SK-N-SH (cell line): ENCODE measurements around the gene LRFN4. TPM values are rescaled to one million over a fixed set of nuclear protein-coding genes. Genes with fewer than 3 reads are reported as not detected.

ENCODE experiments used
- CTCF ChIA-PET: fragments of 300-600, 350-600 bp; formaldehyde crosslinking; extraction: SDS; loops from one replicate; lab custom pipeline; 2021; lab: Yijun Ruan, JAX
- POLR2A ChIA-PET: fragments of 350-600 bp; sonication (Branson Sonifier 250); formaldehyde crosslinking; extraction: SDS; loops from one replicate; lab custom pipeline; 2020; ENCODE audit warnings: antibody characterized with exemption, inconsistent platforms; lab: Yijun Ruan, JAX
- DNase-seq: peaks from one replicate; pipeline ENCODE4 v3.0.0; 2012
- H2AFZ ChIP-seq: fragments of 200-600 bp; sonication (generic); 2 replicates; pipeline ENCODE4 v1.8.1; 2016; ENCODE audit warnings: antibody characterized with exemption, mild to moderate bottlenecking, low read depth
- H3F3A ChIP-seq: fragments of 200-600 bp; sonication (generic); replicated peaks from 2 replicates; pipeline ENCODE3; 2016; ENCODE audit warnings: antibody characterized with exemption, mild to moderate bottlenecking; ENCODE audit not compliant: insufficient read depth
- H3K27ac ChIP-seq, 2 experiments: fragments of 200-500 bp in 1 of 2; fragments of 200-600 bp in 1 of 2; sonication (Bioruptor generic) in 1 of 2; sonication (generic), shearing (Covaris generic) in 1 of 2; 2 replicates each; pipeline versions ENCODE4 v1.5.1 to v1.6.1; 2014 to 2016; ENCODE audit warnings: low read depth in 2 of 2, inconsistent platforms in 1 of 2, low read length in 1 of 2, mild to moderate bottlenecking in 1 of 2, mixed read lengths in 1 of 2
- H3K27me3 ChIP-seq: fragments of 200-600 bp; sonication (generic), shearing (Covaris generic); 2 replicates; pipeline ENCODE4 v1.6.1; 2016; ENCODE audit warnings: mixed run types; ENCODE audit not compliant: insufficient read depth
- H3K36me3 ChIP-seq, 2 experiments: fragments of 200-500 bp in 1 of 2; fragments of 200-600 bp in 1 of 2; sonication (Bioruptor generic) in 1 of 2; sonication (generic) in 1 of 2; replicated peaks in 1 of 2; 2 replicates each; pipeline versions ENCODE3 to v1.5.1; 2014 to 2016; ENCODE audit warnings: low read length in 1 of 2, mild to moderate bottlenecking in 1 of 2; ENCODE audit not compliant: insufficient read depth in 2 of 2, control insufficient read depth in 1 of 2
- H3K4me1 ChIP-seq, 2 experiments: fragments of 200-500 bp in 1 of 2; fragments of 200-600 bp in 1 of 2; sonication (Bioruptor generic) in 1 of 2; sonication (generic), shearing (Covaris generic) in 1 of 2; 2 replicates each; pipeline versions ENCODE4 v1.5.1 to v1.6.1; 2014 to 2016; ENCODE audit warnings: low read depth in 1 of 2, low read length in 1 of 2, mixed run types in 1 of 2; ENCODE audit not compliant: insufficient read depth in 2 of 2, control insufficient read depth in 1 of 2
- H3K4me2 ChIP-seq: fragments of 200-600 bp; sonication (generic), shearing (Covaris generic); 2 replicates; pipeline ENCODE4 v1.6.1; 2017; ENCODE audit warnings: mixed run types
- H3K4me3 ChIP-seq, 2 experiments: fragments of 200-500 bp in 1 of 2; fragments of 200-600 bp in 1 of 2; sonication (Bioruptor generic) in 1 of 2; sonication (generic), shearing (Covaris generic) in 1 of 2; 2 replicates each; pipeline versions ENCODE4 v1.5.1 to v1.8.1; 2014 to 2016; ENCODE audit warnings: low read depth in 2 of 2, inconsistent platforms in 1 of 2, low read length in 1 of 2, mild to moderate bottlenecking in 1 of 2, mixed read lengths in 1 of 2, moderate library complexity in 1 of 2
- H3K79me2 ChIP-seq: fragments of 200-600 bp; sonication (generic); 2 replicates; pipeline ENCODE4 v1.8.1; 2017; ENCODE audit warnings: mild to moderate bottlenecking; ENCODE audit not compliant: insufficient read depth
- H3K9ac ChIP-seq: fragments of 200-600 bp; sonication (generic); 2 replicates; pipeline ENCODE4 v1.6.1; 2017; ENCODE audit warnings: mixed run types
- H3K9me2 ChIP-seq: fragments of 200-600 bp; sonication (generic); 2 replicates; pipeline ENCODE4 v1.6.1; 2017; ENCODE audit warnings: mixed run types
- H3K9me3 ChIP-seq: fragments of 200-600 bp; sonication (generic); 2 replicates; pipeline ENCODE4 v1.6.1; 2017; ENCODE audit warnings: mixed run types, mild to moderate bottlenecking, moderate library complexity
- H4K20me1 ChIP-seq: fragments of 200-600 bp; sonication (generic); 2 replicates; pipeline ENCODE4 v1.6.1; 2017; ENCODE audit warnings: mild to moderate bottlenecking, mixed run types; ENCODE audit not compliant: insufficient read depth
- CHD2 ChIP-seq: fragments of 150-350 bp; IDR thresholded peaks from 2 replicates; pipeline ENCODE4 v1.6.1; 2018; ENCODE audit warnings: low read length; ENCODE audit not compliant: partially characterized antibody
- FOXM1 ChIP-seq: IDR thresholded peaks from 2 replicates; pipeline ENCODE4 v1.4.0; 2012; ENCODE audit warnings: low read depth, mild to moderate bottlenecking
- GATA2 ChIP-seq: sonication (generic); formaldehyde crosslinking; IDR thresholded peaks from 2 replicates; pipeline ENCODE4 v1.5.0; 2020; ENCODE audit warnings: mild to moderate bottlenecking, missing genetic modification reagents
- YY1 ChIP-seq: IDR thresholded peaks from 2 replicates; pipeline ENCODE4 v1.4.0; 2012; ENCODE audit warnings: low read depth, mild to moderate bottlenecking
- WGBS: methylation state at CpG from one replicate; pipeline ENCODE4 v1.1.6; 2017; ENCODE audit warnings: low lambda C conversion rate; 5-methylcytosine and 5-hydroxymethylcytosine counted together
- polyA plus RNA-seq, 3 experiments: library from polyadenylated mRNA; depleted of rRNA; stranded (reverse); fragments of >200 nt; gene quantifications; 2 replicates each; pipeline ENCODE4 v1.2.3, GENCODE V29; 2012
- TF ChIP-seq, protein P1 (sequence below): IDR thresholded peaks from 2 replicates; pipeline ENCODE4 v1.4.0; 2012; ENCODE audit warnings: low read depth, borderline replicate concordance
- TF ChIP-seq, protein P2 (sequence below): fragments of 150-350 bp; IDR thresholded peaks from 2 replicates; pipeline ENCODE4 v1.6.1; 2017; ENCODE audit warnings: antibody characterized with exemption, low read length, low read depth, borderline replicate concordance
- TF ChIP-seq, protein P3 (sequence below): IDR thresholded peaks from 2 replicates; pipeline ENCODE4 v1.6.1; 2012; ENCODE audit warnings: mild to moderate bottlenecking, low read depth, low read length, moderate library complexity

LRFN4 gene
- polyA plus RNA-seq, 1 of the 3 experiments (the other 2 are of a cell fraction): 15.9 TPM

DNA sequence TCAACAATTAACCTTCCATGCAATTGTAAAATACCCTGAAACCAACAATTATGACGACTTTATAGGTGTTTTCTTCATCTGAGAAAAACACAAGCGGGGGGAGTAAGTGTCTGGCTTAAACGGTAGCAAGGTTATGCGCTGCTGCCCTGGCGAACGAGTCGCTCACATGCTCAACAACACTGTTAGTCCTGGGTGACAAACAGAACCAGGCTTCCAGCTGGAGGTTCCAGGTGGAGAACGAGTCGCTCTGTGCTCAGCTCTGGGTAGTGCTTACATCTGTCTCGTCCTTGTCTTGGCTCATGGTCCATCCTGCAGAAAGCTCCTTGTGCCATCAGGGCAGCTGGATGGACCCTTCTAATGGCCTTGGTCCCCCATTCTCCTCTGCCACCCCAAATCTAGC lies 53.2 kb downstream of the LRFN4 start:
- whole genome bisulfite sequencing: 85% methylated on average over 8 of the region's 10 CpGs

More for the DNA sequence above, 53.2 kb downstream of the LRFN4 start:
- H3K4me2 ChIP-seq: no peak overlapping the region
- H3K9me2 ChIP-seq: no peaks in the 10 kb centered on the region
- H4K20me1 ChIP-seq: no peaks in the 10 kb centered on the region
- CTCF ChIA-PET: no interaction called here
- H3K27me3 ChIP-seq: no peaks in the 10 kb centered on the region
- no peaks in the 10 kb centered on the region for H3K9me3 ChIP-seq
- H3K79me2 ChIP-seq: no peaks in the 10 kb centered on the region
- no peaks in the 10 kb centered on the region for H3K36me3 ChIP-seq
- no peak overlapping the region for H3K4me3 ChIP-seq
- no peak overlapping the region for H3K9ac ChIP-seq
- H3K4me1 ChIP-seq: peaks cover 0 to under 1% of the 10 kb centered on the region in 2 experiments; a peak in 1 of 4 replicates
- no peak for DNase-seq
- TF ChIP-seq GATA2 (CRISPR knock-in tag): no peak
- TF ChIP-seq FOXM1: no peak
- TF ChIP-seq, protein P1, sequence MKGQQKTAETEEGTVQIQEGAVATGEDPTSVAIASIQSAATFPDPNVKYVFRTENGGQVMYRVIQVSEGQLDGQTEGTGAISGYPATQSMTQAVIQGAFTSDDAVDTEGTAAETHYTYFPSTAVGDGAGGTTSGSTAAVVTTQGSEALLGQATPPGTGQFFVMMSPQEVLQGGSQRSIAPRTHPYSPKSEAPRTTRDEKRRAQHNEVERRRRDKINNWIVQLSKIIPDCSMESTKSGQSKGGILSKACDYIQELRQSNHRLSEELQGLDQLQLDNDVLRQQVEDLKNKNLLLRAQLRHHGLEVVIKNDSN: no peak
- TF ChIP-seq CHD2: no peak
- TF ChIP-seq, protein P2, sequence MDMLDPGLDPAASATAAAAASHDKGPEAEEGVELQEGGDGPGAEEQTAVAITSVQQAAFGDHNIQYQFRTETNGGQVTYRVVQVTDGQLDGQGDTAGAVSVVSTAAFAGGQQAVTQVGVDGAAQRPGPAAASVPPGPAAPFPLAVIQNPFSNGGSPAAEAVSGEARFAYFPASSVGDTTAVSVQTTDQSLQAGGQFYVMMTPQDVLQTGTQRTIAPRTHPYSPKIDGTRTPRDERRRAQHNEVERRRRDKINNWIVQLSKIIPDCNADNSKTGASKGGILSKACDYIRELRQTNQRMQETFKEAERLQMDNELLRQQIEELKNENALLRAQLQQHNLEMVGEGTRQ: no peak
- TF ChIP-seq, protein P3, sequence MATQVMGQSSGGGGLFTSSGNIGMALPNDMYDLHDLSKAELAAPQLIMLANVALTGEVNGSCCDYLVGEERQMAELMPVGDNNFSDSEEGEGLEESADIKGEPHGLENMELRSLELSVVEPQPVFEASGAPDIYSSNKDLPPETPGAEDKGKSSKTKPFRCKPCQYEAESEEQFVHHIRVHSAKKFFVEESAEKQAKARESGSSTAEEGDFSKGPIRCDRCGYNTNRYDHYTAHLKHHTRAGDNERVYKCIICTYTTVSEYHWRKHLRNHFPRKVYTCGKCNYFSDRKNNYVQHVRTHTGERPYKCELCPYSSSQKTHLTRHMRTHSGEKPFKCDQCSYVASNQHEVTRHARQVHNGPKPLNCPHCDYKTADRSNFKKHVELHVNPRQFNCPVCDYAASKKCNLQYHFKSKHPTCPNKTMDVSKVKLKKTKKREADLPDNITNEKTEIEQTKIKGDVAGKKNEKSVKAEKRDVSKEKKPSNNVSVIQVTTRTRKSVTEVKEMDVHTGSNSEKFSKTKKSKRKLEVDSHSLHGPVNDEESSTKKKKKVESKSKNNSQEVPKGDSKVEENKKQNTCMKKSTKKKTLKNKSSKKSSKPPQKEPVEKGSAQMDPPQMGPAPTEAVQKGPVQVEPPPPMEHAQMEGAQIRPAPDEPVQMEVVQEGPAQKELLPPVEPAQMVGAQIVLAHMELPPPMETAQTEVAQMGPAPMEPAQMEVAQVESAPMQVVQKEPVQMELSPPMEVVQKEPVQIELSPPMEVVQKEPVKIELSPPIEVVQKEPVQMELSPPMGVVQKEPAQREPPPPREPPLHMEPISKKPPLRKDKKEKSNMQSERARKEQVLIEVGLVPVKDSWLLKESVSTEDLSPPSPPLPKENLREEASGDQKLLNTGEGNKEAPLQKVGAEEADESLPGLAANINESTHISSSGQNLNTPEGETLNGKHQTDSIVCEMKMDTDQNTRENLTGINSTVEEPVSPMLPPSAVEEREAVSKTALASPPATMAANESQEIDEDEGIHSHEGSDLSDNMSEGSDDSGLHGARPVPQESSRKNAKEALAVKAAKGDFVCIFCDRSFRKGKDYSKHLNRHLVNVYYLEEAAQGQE: no peak
- TF ChIP-seq YY1: no peak
- POLR2A ChIA-PET: no interaction called here
- no peaks in the 10 kb centered on the region for H3F3A ChIP-seq
- no peak overlapping the region for H2AFZ ChIP-seq
- no peak overlapping the region for H3K27ac ChIP-seq

Other genes with a start within 250 kb of the LRFN4 start
- gene RBM14, start 240.4 kb upstream of the LRFN4 start, polyA plus RNA-seq (2012; rRNA removed): 17.6 and 19.8 TPM in 2 replicates
- gene RBM4, start 218.4 kb upstream of the LRFN4 start, polyA plus RNA-seq (2012; rRNA removed): 202 and 222 TPM in 2 replicates
- 31.1 and 43.3 TPM in 2 replicates for gene RBM4B, start 179.2 kb upstream of the LRFN4 start, polyA plus RNA-seq (2012; rRNA removed)
- gene SPTBN2, start 127.8 kb upstream of the LRFN4 start, polyA plus RNA-seq (2012; rRNA removed): 16.2 and 19.7 TPM in 2 replicates
- 25.0 and 25.4 TPM in 2 replicates for gene RCE1, start 13.6 kb upstream of the LRFN4 start, polyA plus RNA-seq (2012; rRNA removed)
- gene PC, start 101.3 kb downstream of the LRFN4 start, polyA plus RNA-seq (2012; rRNA removed): 9.7 and 11.8 TPM in 2 replicates
- gene C11orf86, start 118.2 kb downstream of the LRFN4 start, polyA plus RNA-seq (2012; rRNA removed): 0.06 and 0.08 TPM in 2 replicates
- gene SYT12, start 166.1 kb downstream of the LRFN4 start, polyA plus RNA-seq (2012; rRNA removed): 0.52 and 0.61 TPM in 2 replicates
- 0.06 TPM in 1 of 2 replicates, not detected in the other for gene RHOD, start 199.8 kb downstream of the LRFN4 start, polyA plus RNA-seq (2012; rRNA removed)